H1 (cell line): Measurements from ENCODE around the gene PITRM1.

ENCODE experiments used
- EP300 ChIP-seq, 2 experiments: IDR thresholded peaks; 1 replicate in 1 of 2; 2 replicates in 1 of 2; pipeline ENCODE4 v1.6.1; 2011 to 2012; ENCODE audit warnings: low read depth in 2 of 2, low read length in 2 of 2, mild to moderate bottlenecking in 2 of 2, borderline replicate concordance in 1 of 2, inconsistent platforms in 1 of 2, moderate library complexity in 1 of 2
- EZH2 ChIP-seq: fragments of 200-600 bp; sonication (generic); IDR thresholded peaks from 2 replicates; pipeline ENCODE4 v1.7.1; 2012; ENCODE audit warnings: low read depth, mild to moderate bottlenecking, moderate library complexity, low read length, inconsistent platforms; ENCODE audit not compliant: severe bottlenecking
- FOSL1 ChIP-seq: IDR thresholded peaks from 2 replicates; pipeline ENCODE4 v1.6.1; 2011; ENCODE audit warnings: mild to moderate bottlenecking, low read depth, low read length, moderate library complexity; ENCODE audit not compliant: insufficient read depth
- TF ChIP-seq, protein P1 (sequence below): IDR thresholded peaks from 2 replicates; pipeline ENCODE4 v1.6.1; 2012; ENCODE audit warnings: inconsistent platforms

DNA sequence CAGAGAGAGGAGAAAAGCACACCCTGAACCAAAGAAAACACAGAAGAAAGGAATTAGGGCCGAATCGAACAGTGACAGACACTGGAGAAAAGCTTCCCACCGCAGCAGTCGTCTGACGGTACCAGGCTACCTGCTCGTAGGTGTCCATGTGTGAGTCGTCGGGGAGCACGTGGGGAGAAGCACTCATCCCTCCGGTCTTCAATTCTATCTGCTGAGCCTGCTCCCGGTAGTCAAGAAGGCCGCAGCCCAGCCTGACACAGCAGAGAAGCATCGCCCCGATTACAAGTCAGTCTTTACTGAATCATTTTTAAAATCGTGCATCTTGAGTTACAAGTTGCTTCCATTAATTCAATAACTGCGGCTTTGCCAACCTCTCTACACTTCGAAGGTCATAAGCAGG, 24.5 kb downstream of the PITRM1 start:
- TF ChIP-seq EP300 (IDR thresholded peaks at IDR 0.05; ENCODE audit: borderline replicate concordance in 1 of 2, low read depth in 2 of 2, low read length in 2 of 2) (no peak), FOSL1 (no peak), EZH2 (no peak)
- TF ChIP-seq, protein P1, sequence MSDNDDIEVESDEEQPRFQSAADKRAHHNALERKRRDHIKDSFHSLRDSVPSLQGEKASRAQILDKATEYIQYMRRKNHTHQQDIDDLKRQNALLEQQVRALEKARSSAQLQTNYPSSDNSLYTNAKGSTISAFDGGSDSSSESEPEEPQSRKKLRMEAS, result no peak
